Keratinocyte (primary cell): ENCODE results near the gene SEC16A. TPM values are rescaled to one million over a fixed set of nuclear protein-coding genes. Genes with fewer than 3 reads are reported as not detected.

ENCODE experiments used
- DNase-seq: peaks from one replicate; pipeline ENCODE4 v3.0.0-alpha.2; 2011; ENCODE audit warnings: low read depth, missing footprints, low spot score
- FAIRE-seq: peaks from 2 replicates; lab custom pipeline; 2011; peaks lifted over from hg19 to GRCh38; lab: Jason Lieb, UNC
- H2AFZ ChIP-seq: 2 replicates; pipeline ENCODE4 v1.6.0; 2012; ENCODE audit warnings: low read length, control low read depth, inconsistent platforms; ENCODE audit not compliant: control insufficient read depth
- H3K27ac ChIP-seq: 2 replicates; pipeline ENCODE4 v1.5.1; 2011; ENCODE audit warnings: low read length; ENCODE audit not compliant: control insufficient read depth, insufficient read depth
- H3K27me3 ChIP-seq: 3 replicates; pipeline ENCODE4 v1.6.0; 2011; ENCODE audit warnings: low read length; ENCODE audit not compliant: control insufficient read depth, insufficient read depth; ENCODE audit errors: extremely low read depth
- H3K36me3 ChIP-seq, 2 experiments: 2 replicates in 1 of 2; 3 replicates in 1 of 2; pipeline ENCODE4 v1.5.1; 2011; ENCODE audit warnings: low read length in 2 of 2, mild to moderate bottlenecking in 1 of 2; ENCODE audit not compliant: control insufficient read depth in 2 of 2, insufficient read depth in 2 of 2; ENCODE audit errors: extremely low read depth in 1 of 2
- H3K4me1 ChIP-seq: 3 replicates; pipeline ENCODE4 v1.5.1; 2011; ENCODE audit warnings: low read length; ENCODE audit not compliant: control insufficient read depth, insufficient read depth; ENCODE audit errors: extremely low read depth
- H3K4me2 ChIP-seq: 3 replicates; pipeline ENCODE4 v1.6.0; 2011; ENCODE audit warnings: low read depth, low read length; ENCODE audit not compliant: control insufficient read depth, insufficient read depth; ENCODE audit errors: extremely low read depth
- H3K4me3 ChIP-seq, 3 experiments: fragments of 200-600 bp in 1 of 3; sonication (generic) in 1 of 3; 2 replicates in 2 of 3; 3 replicates in 1 of 3; pipeline ENCODE4 v1.5.1; 2011 to 2016; ENCODE audit warnings: low read length in 3 of 3, mild to moderate bottlenecking in 3 of 3, control low read depth in 2 of 3, inconsistent platforms in 1 of 3, low read depth in 1 of 3, mixed read lengths in 1 of 3, mixed run types in 1 of 3, moderate library complexity in 1 of 3; ENCODE audit not compliant: control insufficient read depth in 2 of 3, insufficient read depth in 2 of 3; ENCODE audit errors: extremely low read depth in 1 of 3
- H3K79me2 ChIP-seq: 2 replicates; pipeline ENCODE4 v1.6.0; 2012; ENCODE audit warnings: low read length; ENCODE audit not compliant: control insufficient read depth, insufficient read depth
- H3K9ac ChIP-seq: 3 replicates; pipeline ENCODE4 v1.6.0; 2011; ENCODE audit warnings: low read length; ENCODE audit not compliant: control insufficient read depth, insufficient read depth; ENCODE audit errors: extremely low read depth
- H3K9me1 ChIP-seq: 3 replicates; pipeline ENCODE4 v1.6.0; 2011; ENCODE audit warnings: low read length; ENCODE audit not compliant: control insufficient read depth, insufficient read depth; ENCODE audit errors: extremely low read depth
- H3K9me3 ChIP-seq: 2 replicates; pipeline ENCODE4 v1.5.1; 2012; ENCODE audit warnings: low read depth, low read length; ENCODE audit not compliant: control insufficient read depth
- H4K20me1 ChIP-seq: 3 replicates; pipeline ENCODE4 v1.6.0; 2011; ENCODE audit warnings: low read length; ENCODE audit not compliant: control insufficient read depth, insufficient read depth; ENCODE audit errors: extremely low read depth
- EZH2 ChIP-seq: IDR thresholded peaks from one replicate; pipeline ENCODE4 v1.6.1; 2012; ENCODE audit warnings: inconsistent platforms, mild to moderate bottlenecking, low read length, moderate library complexity
- dilution Hi-C: fragments of 300-500 bp; cut with MboI; formaldehyde crosslinking; loops from one replicate; pipeline ENCODE4 v1.7.0; 2020; ENCODE audit warnings: low sequenced_read_pairs; ENCODE audit not compliant: extremely low pct_ligation_motif_present
- polyA plus RNA-seq, 5 experiments: library from polyadenylated mRNA; depleted of rRNA in 3 of 5; stranded (reverse) in 3 of 5; stranded (forward) in 1 of 5; unstranded in 1 of 5; fragments of >200 nt; gene quantifications; 1 replicate in 1 of 5; 2 replicates in 3 of 5; 3 replicates in 1 of 5; pipeline versions ENCODE4 v1.2.1 to v1.2.3, GENCODE V29; 2011 to 2012; ENCODE audit warnings: missing spikeins in 2 of 5, low read depth in 1 of 5, low replicate concordance in 1 of 5
- TF ChIP-seq, protein P1 (sequence below), 3 experiments: IDR thresholded peaks in 1 of 3; conservative IDR thresholded peaks in 1 of 3; optimal IDR thresholded peaks in 1 of 3; 2 replicates in 2 of 3; 3 replicates in 1 of 3; pipeline versions ENCODE3 to v1.5.1; 2011; ENCODE audit warnings: low read length in 3 of 3, mild to moderate bottlenecking in 3 of 3, moderate library complexity in 2 of 3, control low read depth in 1 of 3, inconsistent platforms in 1 of 3; ENCODE audit not compliant: insufficient read depth in 2 of 3; ENCODE audit errors: extremely low read depth in 1 of 3

SEC16A gene
- polyA plus RNA-seq, 1 donor (not counting 4 experiments of a cell fraction or from before 2014, with no cell fraction given) = 15.8 TPM

DNA sequence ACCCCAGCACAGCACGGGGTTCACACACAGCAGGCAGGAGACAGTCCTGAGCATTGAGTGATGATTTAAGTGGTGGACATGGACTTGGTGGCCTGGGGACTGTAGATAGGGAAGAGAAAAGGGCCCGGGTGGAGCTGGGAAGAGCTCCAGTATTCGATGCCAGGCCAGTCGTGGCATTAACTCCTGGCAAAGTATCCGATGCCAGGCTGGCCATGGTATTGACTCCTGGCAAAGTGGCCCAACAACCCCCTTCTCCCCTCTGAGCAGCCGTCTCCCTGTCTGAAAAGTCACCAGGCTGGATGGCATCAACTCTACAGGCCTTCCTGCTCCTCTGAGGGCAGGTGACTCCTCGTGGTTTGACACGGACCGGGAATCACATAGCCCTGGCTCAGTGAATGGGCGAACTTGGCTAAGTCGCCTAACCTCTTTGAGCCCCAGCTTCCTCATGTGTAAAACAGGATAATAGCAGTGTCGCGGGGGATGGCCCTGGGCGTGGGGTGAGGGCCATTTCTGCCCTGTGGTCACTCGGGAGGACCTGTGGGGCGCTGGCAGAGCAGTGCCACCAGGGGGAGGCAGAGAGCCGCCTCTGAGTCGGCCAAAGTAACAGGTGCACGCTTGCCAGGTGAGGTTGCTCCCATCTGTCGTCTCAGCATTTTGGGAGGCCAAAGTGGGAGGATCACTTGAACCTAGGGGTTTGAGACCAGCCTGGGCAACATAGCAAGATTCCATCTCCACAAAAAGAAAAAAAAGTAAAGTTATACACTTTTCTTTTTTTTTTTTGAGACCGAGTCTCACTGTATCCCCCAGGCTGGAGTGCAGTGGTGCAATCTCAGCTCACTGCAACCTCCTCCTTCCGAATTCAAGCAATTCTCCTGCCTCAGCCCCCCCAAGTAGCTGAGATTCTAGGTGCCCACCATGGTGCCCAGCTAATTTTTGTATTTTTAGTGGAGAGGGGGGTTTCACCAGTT is 5.7 kb upstream of the SEC16A start:
- Histone ChIP-seq H3K4me1 (peaks cover 12% of the 10 kb centered on the region), H4K20me1 (peaks cover 7% of the 10 kb centered on the region), H3K4me3 (no peak overlapping the region), H3K9ac (no peak overlapping the region), H2AFZ (no peak overlapping the region), H3K9me3 (no peaks in the 10 kb centered on the region), H3K79me2 (no peaks in the 10 kb centered on the region), H3K4me2 (no peak overlapping the region), H3K9me1 (no peaks in the 10 kb centered on the region), H3K27me3 (no peaks in the 10 kb centered on the region), H3K36me3 (no peaks in the 10 kb centered on the region), H3K27ac (no peak overlapping the region)
- TF ChIP-seq, protein P1, sequence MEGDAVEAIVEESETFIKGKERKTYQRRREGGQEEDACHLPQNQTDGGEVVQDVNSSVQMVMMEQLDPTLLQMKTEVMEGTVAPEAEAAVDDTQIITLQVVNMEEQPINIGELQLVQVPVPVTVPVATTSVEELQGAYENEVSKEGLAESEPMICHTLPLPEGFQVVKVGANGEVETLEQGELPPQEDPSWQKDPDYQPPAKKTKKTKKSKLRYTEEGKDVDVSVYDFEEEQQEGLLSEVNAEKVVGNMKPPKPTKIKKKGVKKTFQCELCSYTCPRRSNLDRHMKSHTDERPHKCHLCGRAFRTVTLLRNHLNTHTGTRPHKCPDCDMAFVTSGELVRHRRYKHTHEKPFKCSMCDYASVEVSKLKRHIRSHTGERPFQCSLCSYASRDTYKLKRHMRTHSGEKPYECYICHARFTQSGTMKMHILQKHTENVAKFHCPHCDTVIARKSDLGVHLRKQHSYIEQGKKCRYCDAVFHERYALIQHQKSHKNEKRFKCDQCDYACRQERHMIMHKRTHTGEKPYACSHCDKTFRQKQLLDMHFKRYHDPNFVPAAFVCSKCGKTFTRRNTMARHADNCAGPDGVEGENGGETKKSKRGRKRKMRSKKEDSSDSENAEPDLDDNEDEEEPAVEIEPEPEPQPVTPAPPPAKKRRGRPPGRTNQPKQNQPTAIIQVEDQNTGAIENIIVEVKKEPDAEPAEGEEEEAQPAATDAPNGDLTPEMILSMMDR (optimal IDR thresholded peaks at IDR 0.05 in 1 of 3, IDR thresholded peaks at IDR 0.05 in 1 of 3, conservative IDR thresholded peaks at IDR 0.05 in 1 of 3; ENCODE audit: extremely low read depth in 1 of 3, insufficient read depth in 2 of 3, low read length in 3 of 3) = peak in 2 of 3 experiments; percentile 89 to 99
- TF ChIP-seq EZH2 = no peak
- dilution Hi-C loops = no loop called here
- DNase-seq = no peak
- no peak for FAIRE-seq

- Histone ChIP-seq H3K4me3 (no peak overlapping the region), H3K27me3 (no peaks in the 10 kb centered on the region), H2AFZ (no peak overlapping the region), H3K4me2 (no peak overlapping the region), H3K4me1 (peaks cover 12% of the 10 kb centered on the region), H4K20me1 (peaks cover 3% of the 10 kb centered on the region), H3K79me2 (peaks cover under 1% of the 10 kb centered on the region), H3K27ac (no peak overlapping the region), H3K36me3 (no peaks in the 10 kb centered on the region), H3K9ac (no peak overlapping the region), H3K9me1 (no peaks in the 10 kb centered on the region), H3K9me3 (no peaks in the 10 kb centered on the region)
- no peak for FAIRE-seq
- dilution Hi-C loops = no loop called here
- TF ChIP-seq, protein P1 (optimal IDR thresholded peaks at IDR 0.05 in 1 of 3, IDR thresholded peaks at IDR 0.05 in 1 of 3, conservative IDR thresholded peaks at IDR 0.05 in 1 of 3; ENCODE audit: extremely low read depth in 1 of 3, insufficient read depth in 2 of 3, low read length in 3 of 3) = no peak
- no peak for TF ChIP-seq EZH2
- DNase-seq = no peak
These were observed 4.8 kb upstream of the SEC16A start for GRCh38 chr9:136487672-136488071.
